ENCODE measurements around the gene YLPM1. TPM values are rescaled to one million over a fixed set of nuclear protein-coding genes. Genes with fewer than 3 reads are reported as not detected.

YLPM1 gene
- total and polyA plus RNA-seq, 2 donors (not counting 1 experiment from before 2014, with no cell fraction given): 22.4 to 116 TPM

DNA sequence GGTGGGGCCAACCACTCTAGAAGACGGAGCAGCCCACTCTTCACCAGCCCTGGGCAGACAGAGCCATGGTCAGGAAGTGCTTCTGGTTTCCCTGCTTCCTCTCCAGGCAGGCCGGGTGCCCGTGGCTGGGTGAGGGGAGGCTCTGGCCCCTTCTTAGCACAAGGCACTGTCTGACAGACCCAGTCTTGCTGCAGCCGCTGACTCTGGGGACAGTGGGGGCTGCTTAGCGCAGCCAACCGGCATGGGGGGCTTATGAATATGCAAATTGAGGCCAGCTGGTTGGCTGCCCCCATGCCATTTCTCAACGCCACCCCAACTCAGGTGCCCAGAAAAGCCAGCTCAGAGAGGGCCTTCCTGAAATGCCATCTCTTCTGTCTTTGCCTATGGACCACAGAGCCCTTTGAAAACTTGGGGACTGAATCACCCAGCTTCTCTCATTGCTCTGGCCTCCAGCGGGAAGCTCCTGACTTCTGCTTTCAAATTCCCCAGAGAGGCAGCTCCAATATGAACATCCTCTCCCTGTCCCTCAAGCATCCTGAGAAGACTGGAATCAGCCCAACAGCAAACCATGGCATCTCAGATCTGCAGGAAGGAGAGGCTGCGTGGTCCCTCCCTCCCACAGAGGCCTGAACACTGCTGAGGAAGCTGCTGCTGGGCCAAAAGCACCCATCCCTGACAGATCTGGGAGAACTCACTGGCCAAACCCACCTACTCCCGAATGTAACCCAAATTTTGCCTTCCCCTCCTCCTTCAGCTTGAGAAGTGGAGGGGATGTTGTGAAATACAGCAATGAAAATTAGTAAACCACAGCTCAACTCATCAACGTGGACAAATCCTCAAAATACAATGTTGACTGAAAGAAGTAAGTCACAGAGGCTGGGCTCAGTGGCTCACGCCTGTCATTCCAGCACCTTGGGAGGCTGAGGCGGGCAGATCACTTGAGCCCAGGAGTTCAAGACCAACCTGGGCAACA, 113.1 kb downstream of the YLPM1 start, which contains the start of gene PROX2:
TSS of gene PROX2 (minus strand) at position 205 of the 973 bp plus-strand sequence. CDS start 12,311 bp downstream, outside the sequence.
- H3K9ac ChIP-seq (ENCODE audit: low read length): peak within 1 kb of the TSS; percentile 2
- Mint-ChIP-seq H3K27ac (peak within 1 kb of the TSS; percentile 46), H3K4me3 (peak within 1 kb of the TSS; percentile 61), H3K9me3 (ENCODE audit: insufficient read depth) (no peaks in the 10 kb centered on the region), H3K4me1 (peaks cover 28% of the 10 kb centered on the region), H3K27me3 (no peaks in the 10 kb centered on the region)
- peak within 1 kb of the TSS; percentile 55 for H2AFZ ChIP-seq (ENCODE audit: insufficient read depth, low read depth, low read length, poor library complexity, severe bottlenecking)
- peaks cover 11% of the 10 kb centered on the region for H3K79me2 ChIP-seq (ENCODE audit: control insufficient read depth, insufficient read depth, low read length)
- no peaks in the 10 kb centered on the region for H4K20me1 ChIP-seq (ENCODE audit: control insufficient read depth, insufficient read depth, low read length, poor library complexity, severe bottlenecking)
- peak within 1 kb of the TSS in 2 of 5 experiments; percentile 17 to 23 for H3K4me3 ChIP-seq (ENCODE audit: control extremely low read depth in 1 of 5, extremely low read depth in 1 of 5, insufficient read depth in 1 of 5, low read depth in 2 of 5, low read length in 4 of 5)
- no peak within 1 kb of the TSS for H3K27ac ChIP-seq (ENCODE audit: low read length in 2 of 2)
- peak within 1 kb of the TSS; percentile 65 for H3K4me2 ChIP-seq (replicated peaks; ENCODE audit: low read depth, low read length, poor library complexity, severe bottlenecking)
- no peaks in the 10 kb centered on the region for H3K36me3 ChIP-seq (replicated peaks in 1 of 2; ENCODE audit: control extremely low read depth in 1 of 2, control insufficient read depth in 1 of 2, extremely low read depth in 1 of 2, insufficient read depth in 2 of 2, low read length in 1 of 2)
- TF ChIP-seq, protein P1, sequence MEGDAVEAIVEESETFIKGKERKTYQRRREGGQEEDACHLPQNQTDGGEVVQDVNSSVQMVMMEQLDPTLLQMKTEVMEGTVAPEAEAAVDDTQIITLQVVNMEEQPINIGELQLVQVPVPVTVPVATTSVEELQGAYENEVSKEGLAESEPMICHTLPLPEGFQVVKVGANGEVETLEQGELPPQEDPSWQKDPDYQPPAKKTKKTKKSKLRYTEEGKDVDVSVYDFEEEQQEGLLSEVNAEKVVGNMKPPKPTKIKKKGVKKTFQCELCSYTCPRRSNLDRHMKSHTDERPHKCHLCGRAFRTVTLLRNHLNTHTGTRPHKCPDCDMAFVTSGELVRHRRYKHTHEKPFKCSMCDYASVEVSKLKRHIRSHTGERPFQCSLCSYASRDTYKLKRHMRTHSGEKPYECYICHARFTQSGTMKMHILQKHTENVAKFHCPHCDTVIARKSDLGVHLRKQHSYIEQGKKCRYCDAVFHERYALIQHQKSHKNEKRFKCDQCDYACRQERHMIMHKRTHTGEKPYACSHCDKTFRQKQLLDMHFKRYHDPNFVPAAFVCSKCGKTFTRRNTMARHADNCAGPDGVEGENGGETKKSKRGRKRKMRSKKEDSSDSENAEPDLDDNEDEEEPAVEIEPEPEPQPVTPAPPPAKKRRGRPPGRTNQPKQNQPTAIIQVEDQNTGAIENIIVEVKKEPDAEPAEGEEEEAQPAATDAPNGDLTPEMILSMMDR (IDR thresholded peaks at IDR 0.05): no peak
- no peak for TF ChIP-seq EZH2 (IDR thresholded peaks at IDR 0.05; ENCODE audit: borderline replicate concordance, insufficient read depth, low read depth, low read length, poor library complexity, severe bottlenecking)
- CTCF ChIA-PET: interaction anchor here (2.5 to 41.3 kb wide), 3 partner anchors 18 to 212 kb away, joined by 11 to 926 read pairs (median 193); no protein-coding TSS in a partner anchor
- DNase-seq (peak; percentile 37), ATAC-seq (ENCODE audit: low read depth) (peak; percentile 51)
- POLR2A ChIA-PET: no interaction called here
- H3K9me3 ChIP-seq (ENCODE audit: control extremely low read depth in 1 of 3, control insufficient read depth in 2 of 3, insufficient read depth in 1 of 3, low read length in 2 of 3): no peaks in the 10 kb centered on the region
- 5% methylated on average over 11 of the region's 13 CpGs for WGBS (ENCODE audit: insufficient coverage)
- H3K4me1 ChIP-seq (ENCODE audit: control insufficient read depth in 2 of 2, insufficient read depth in 2 of 2, low read length in 2 of 2): peaks cover 19 to 23% of the 10 kb centered on the region in 2 donors
- intact Hi-C loops (cut with micrococcal nuclease): no loop called here
- H3K27me3 ChIP-seq (replicated peaks in 1 of 4; ENCODE audit: control extremely low read depth in 1 of 4, control insufficient read depth in 3 of 4, insufficient read depth in 4 of 4, low read length in 3 of 4): no peaks in the 10 kb centered on the region

Data from B cell (primary cell).